Measurements from ENCODE around the gene EPS15.
"Not testable (repeated sequence)": the region's sequence is repeated elsewhere in the genome, so short reads cannot be mapped to it uniquely, and the experiment has no call there.

The EPS15 gene

GRCh38 chr1:51542158-51542953 lies 23.3 kb upstream of the EPS15 start:
- no peak for DNase-seq

DNA sequence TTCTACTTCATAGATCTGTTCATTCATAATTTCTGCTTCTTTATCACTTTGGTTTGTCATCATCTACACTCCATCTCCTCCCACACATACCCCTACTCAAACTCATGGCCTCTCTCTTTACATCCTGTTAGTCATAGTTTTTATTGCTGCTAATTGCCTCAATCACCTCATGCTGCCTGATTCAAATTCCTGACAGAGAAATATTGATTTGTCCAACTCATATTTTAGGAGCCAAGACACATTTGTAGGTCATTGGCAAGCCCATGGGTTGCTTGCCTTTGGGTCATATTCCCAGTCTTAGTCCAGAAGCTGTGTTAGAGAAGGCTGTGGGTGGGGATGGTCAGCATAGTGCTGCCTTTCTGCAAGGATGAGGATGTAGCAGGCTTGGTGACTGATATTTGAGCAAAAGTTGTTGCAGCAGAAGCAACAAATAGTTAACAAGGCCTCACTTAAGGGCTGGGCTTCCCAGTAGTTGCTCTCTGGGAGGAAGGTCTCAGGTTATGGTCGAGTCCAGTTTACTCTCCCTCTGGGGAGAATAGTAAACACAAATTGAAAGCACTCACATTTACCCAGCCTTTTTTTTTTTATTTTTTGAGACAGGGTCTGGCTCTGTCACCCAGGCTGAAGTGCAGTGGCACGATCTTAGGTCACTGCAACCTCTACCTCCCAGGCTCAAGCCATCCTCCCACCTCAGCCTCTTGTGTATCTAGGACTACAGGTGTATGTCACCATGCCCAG lies 22.4 kb upstream of the EPS15 start:
- DNase-seq, result no peak

GRCh38 chr1:51537568-51537967 lies 18.5 kb upstream of the EPS15 start:
- no peak for DNase-seq

DNA sequence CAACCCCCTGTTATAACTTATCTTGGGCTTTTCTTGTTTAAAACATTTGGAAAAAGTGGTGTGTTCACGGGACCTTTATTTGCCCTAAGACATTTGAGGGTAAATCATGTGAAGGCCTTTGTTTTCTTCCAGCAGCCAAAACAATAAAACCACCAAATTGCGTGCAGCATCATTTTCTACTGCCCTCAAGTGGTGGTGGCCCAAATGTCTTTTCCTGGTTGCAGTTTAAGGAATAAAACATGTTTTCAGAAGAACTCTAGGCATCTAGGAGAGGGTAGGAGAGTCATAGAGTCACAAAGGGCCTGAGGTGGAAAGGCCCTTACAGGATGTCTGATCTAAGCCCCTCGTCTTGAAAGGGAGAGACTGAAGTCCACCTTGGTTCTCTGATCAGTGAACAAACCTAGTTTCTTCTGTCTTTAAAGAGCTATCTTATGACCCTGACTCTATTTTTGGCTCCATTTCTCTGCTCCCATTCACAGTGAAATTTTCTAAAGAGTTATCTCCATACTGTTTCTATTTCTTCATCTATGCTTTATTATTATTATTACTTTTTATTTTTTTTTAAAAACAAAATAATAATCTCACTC lies 16.0 kb upstream of the EPS15 start:
- DNase-seq, result peak; percentile 20

DNA sequence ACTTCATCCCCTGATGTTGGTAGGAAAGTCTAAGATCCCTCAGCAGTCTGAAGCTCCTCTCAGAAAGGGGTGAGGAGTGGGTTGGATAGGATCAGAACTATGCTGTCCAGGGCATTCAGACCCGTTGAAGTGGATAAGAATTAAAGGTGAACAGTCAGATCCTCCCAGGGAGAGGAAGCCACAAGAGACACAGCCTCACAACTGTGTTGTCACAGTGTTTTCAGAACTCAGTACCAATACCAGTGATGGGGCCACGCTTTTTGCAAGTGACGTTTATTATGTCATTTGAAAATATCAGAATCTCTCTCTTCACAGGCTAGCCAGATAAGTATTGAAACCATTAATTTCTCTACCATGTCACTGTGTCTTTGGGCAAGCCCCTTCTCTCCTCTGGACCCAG lies 15.4 kb upstream of the EPS15 start:
- no peak for DNase-seq

- no peak for DNase-seq
Observed at GRCh38 chr1:51532853-51533252, 13.8 kb upstream of the EPS15 start.

GRCh38 chr1:51530447-51530846 lies 11.4 kb upstream of the EPS15 start:
- DNase-seq, result not testable (repeated sequence)

- no peak for DNase-seq
Observed at GRCh38 chr1:51527144-51527543, 8.1 kb upstream of the EPS15 start.

DNA sequence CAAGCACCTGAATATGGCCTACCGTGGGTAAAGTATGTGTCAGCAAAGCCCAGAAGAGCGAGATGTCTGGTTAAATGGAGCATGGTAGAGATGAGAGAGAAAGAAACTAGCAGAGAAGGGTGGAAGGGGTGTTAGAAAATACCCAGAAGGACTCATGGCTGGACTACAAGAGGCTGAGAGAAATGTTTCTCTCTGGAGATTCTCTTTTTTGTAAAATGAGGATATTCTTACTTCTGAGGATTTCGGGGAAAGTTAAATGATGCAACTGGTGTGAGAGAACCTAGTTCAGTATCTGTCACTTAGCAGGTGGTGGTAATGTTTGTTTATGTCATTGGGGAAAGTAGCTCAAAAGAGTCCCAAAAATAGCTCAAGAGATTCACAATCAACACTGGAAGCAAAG lies 7.2 kb upstream of the EPS15 start:
- DNase-seq, result no peak

DNA sequence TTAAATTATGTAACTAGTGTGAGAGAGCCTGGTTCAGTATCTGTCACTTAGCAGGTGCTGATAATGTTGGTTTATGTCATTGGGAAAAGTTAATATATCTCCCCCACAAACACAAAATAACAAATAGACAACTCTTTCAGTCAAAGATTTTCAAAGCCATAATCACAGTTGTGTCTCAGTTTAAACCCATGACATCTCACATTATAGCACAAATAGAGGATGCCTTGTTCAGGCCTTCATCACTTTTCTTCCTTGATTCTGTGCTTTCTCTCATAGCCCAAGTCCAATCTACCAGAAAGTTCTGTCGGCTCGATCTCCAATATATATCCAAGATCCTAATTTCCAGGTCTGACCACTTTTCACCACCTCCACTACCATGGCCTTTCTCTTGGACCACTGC lies 6.2 kb upstream of the EPS15 start:
- DNase-seq, result no peak

GRCh38 chr1:51524817-51525216 lies 5.8 kb upstream of the EPS15 start:
- no peak for DNase-seq

DNA sequence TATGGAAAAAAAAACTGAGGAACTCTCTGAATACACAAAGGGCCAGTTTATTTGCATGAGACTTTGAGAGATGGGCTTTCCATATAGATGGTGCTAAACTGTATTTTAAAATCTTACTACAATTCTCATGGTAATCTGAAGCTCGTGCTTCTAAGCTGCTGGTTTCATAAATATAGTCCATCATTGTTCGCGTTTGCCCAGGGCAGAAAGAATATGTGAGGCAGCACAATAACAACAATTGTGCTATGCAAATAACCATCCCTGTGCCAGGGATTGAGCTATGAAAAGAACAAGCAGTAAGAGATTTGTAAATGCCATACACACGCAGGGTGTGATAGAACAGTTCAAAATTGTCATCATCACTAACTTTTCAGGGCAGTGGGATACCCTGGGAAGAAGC lies 4.9 kb upstream of the EPS15 start:
- no peak for DNase-seq

DNA sequence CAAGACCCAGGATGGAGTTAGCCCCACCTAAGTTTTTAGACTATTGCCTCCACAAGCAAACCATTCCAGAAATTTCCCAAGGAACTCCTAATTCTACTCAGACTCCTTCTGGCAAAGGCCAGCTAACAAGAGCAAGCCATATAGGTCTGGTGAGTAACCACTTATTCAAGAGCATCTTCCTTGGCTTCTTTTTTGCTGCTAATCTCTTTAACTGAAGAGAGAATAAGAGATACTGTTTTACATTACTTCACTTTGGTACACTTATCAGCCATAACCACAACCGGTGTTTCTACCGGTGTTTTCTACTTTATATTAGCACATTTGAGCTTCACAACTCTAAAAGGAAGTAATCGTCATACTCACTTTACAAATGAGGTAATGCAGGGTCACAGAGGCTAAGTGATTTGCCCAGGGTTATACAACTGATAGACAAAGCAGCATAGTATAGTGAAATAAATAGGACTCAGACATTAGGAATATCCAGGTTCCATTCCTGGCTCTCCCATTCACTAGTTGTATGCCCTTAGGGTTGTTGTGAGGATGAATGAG lies 1.7 kb upstream of the EPS15 start:
- no peak for DNase-seq

DNA sequence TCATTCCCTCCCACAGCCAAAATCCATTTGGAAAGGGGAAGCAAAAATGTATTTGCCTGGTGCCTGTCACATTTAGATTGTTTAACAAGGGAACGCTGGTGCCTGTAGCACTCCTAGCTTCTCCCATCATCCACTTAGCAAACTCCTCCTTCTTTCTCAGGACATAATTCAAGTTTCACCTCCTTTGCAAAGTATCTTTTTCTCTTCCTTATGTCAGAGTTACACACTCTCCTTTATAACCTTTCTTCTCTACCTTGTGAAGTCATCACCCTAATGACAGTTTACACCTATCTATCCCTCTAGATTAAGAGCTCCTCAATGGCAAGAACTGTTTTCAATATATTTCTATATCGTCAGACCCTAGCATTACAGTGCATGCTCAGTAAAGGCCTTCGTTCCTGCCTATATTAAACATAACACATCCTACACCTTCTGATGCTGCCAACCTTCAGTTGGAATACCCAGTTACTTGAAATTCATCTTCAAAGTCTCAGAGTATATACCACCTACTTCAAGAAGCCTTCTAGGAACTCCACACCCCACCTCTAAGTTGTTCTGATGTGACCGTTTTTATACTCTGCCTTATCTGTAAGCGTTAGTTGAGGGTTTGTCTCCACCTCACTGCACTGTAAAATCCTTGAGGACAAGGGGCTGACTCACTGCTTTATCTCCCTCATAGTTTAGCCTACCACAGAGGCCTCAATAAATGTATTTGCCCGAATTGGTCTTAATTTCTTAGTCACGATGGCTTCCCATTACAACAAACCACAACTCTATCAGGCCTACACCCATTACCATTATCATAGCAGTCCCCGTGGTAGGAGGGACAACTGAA lies 1.0 kb upstream of the EPS15 start:
- no peak for DNase-seq

DNA sequence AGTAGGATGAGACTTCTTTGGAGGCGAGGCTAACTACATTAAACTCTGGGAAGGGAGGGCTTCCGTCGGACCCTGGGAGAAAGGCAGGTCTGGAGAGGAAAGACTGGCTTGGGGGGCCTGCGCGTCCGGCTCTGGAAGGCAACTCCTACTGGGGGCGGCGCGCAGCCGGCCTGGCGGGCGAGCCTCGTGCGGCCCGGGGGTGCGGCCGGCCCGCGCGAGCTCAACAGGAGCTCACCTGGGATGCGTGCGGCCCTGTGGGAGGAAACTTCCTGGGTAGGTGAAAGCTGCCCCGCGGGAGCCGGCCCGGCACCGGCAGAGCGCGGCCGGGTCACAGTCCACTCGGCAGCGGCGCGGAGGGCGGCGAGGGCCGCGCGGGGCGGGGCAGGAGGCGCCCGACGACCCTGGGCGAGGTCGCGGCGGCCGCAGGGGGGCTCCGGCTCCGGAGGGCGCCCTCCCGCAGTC lies 449 bp downstream of the EPS15 start:
- peak; percentile 68 for DNase-seq

DNA sequence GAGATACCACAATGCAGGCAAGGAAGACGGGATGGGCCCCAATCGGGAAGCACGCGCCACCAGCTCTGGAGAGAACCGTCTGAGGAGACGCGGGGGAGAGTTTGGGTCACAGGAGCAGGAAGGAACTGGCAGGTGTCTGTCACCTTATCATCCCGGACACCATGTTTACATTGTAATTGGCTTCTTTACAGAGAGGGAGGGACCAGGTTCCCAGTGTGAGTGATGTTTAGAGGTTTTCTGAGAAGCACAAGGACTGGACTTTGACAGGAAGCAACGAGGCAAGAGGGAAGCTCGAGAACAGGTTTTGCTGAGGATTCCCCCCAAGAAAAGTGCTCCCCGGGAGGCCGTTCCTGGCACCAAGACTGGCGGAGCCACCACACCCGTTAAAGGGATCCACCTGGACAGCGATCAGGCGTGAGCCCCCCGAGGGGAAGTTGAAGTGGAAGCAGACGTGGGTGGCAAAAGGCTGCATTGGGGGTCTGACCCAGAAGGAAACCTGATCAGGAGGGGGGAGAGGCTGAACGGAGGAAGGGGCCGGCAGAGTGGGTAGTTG lies 957 bp downstream of the EPS15 start:
- peak; percentile 37 for DNase-seq

DNA sequence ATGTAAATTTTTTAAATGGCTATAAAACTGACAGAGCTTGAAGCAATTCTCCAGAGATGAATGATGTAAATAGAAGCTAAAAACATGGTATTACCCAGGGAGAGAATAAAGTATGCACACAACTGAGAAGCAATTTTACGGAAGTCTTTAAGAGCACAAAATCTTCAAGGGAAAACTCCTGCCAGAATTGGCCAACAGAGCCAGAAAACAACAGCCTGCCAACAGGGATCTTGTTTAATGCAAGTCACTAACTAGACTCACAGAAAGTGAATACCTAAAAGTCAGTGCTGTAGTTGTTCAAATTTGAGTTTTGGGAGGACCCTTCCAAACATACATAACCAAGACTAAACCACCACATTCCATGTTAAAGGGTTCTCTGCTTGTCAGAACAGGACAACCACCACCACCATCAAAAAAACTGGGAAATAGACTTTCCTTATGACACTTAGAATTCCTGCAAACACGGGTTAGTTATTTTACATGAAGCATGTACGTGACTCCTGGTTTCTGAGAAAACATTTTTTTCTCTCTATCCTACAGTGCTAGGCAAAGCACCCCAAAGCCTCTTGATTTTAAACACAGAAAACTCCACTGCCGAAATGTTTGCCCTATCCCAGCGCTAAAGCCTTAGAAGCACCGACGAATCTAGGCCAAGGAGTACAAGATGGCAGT lies 1.6 kb downstream of the EPS15 start:
- DNase-seq, result no peak

DNA sequence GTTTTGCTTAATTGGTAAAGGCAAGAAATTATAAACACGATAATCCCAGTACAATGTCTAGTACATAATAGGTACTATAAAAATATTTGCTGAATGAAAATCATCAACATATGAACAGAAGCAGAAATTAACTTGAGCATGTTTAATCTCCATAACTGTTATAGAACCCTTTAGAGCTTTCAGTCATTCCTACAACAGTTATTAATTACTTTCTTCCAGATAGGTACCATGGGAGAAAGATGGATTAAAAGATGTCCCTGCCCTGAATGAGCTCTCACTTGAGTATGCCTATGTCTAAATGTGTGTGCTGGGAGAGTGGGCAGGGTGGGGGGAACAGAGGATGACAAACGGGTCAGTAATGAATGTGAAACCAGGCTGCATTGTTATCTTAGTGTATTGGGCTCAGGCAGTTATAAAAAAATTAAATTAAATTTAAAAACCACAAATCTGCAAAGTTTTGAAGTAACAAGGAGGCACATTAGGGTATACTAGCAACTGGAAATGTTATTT lies 2.4 kb downstream of the EPS15 start:
- DNase-seq, result no peak

- no peak for DNase-seq
Observed at GRCh38 chr1:51515982-51516648, 3.0 kb downstream of the EPS15 start.

- DNase-seq, result no peak
Observed at GRCh38 chr1:51515312-51515960, 3.6 kb downstream of the EPS15 start.

DNA sequence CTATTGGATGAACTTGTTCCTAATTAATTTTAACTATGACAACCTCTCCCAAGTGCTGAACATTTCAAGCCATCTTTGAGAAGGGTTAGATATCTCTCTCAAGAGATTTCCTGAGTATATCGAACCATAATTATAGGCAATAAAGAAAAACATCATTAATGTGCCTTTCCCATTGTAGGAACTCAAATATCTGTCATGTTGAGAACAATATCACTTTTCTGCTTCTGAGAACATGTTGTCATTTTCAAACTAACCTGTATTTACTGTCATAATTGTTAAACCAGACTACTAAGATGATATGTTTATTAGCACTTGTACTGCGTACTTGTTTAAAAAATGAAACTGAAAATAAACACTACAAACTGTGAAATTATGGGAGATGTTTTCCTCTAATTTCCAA lies 4.3 kb downstream of the EPS15 start:
- DNase-seq, result no peak
